Measurements from ENCODE around the gene LRP1B. TPM values are rescaled to one million over a fixed set of nuclear protein-coding genes. Genes with fewer than 3 reads are reported as not detected.

LRP1B gene
- total RNA-seq, 4 donors from 2014 or later, result 0.42 to 0.71 (median 0.65) TPM

DNA sequence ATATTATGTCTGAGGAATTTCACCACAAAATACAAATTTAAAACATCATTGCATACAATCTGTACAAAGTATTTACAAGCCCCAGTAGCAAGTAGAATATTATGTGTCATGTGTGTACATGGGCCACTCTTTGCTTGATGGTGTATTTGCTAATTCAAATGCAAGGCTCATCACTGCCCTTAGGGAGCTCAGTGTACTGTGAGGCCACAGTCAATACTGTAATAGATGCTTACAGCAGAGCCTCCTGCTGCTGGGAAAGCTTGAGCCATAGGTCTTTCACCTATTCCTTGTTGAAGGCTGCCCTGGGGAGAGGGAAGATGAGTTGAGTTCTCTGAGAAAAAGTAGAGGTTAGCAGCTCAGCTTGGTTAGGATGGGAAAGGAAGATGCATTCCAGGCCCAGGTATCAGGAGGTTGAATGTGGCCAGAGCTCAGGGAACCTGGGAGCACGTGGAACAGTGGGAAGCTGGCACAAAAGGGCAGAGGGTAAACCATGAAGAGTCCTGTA is 189.6 kb downstream of the LRP1B start:
- WGBS, result 87% methylated on average over 1 of the region's 1 CpG
- Histone ChIP-seq H3K4me1 (no peaks in the 10 kb centered on the region), H3K4me3 (no peak overlapping the region), H3K27ac (replicated peaks in 1 of 4) (no peak overlapping the region), H3K27me3 (no peaks in the 10 kb centered on the region), H3K36me3 (no peaks in the 10 kb centered on the region), H3K9me3 (peaks cover 0 to 6% (median 0%) of the 10 kb centered on the region in 4 donors)
- TF ChIP-seq EP300 (IDR thresholded peaks at IDR 0.05) (no peak), POLR2A (IDR thresholded peaks at IDR 0.05; ENCODE audit: low read depth) (no peak), POLR2AphosphoS5 (IDR thresholded peaks at IDR 0.05) (no peak)
- TF ChIP-seq, protein P1, sequence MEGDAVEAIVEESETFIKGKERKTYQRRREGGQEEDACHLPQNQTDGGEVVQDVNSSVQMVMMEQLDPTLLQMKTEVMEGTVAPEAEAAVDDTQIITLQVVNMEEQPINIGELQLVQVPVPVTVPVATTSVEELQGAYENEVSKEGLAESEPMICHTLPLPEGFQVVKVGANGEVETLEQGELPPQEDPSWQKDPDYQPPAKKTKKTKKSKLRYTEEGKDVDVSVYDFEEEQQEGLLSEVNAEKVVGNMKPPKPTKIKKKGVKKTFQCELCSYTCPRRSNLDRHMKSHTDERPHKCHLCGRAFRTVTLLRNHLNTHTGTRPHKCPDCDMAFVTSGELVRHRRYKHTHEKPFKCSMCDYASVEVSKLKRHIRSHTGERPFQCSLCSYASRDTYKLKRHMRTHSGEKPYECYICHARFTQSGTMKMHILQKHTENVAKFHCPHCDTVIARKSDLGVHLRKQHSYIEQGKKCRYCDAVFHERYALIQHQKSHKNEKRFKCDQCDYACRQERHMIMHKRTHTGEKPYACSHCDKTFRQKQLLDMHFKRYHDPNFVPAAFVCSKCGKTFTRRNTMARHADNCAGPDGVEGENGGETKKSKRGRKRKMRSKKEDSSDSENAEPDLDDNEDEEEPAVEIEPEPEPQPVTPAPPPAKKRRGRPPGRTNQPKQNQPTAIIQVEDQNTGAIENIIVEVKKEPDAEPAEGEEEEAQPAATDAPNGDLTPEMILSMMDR (IDR thresholded peaks at IDR 0.05), result no peak
- intact Hi-C loops (cut with DNase I), result no loop called here
- DNase-seq (ENCODE audit: extremely low spot score), result no peak

DNA sequence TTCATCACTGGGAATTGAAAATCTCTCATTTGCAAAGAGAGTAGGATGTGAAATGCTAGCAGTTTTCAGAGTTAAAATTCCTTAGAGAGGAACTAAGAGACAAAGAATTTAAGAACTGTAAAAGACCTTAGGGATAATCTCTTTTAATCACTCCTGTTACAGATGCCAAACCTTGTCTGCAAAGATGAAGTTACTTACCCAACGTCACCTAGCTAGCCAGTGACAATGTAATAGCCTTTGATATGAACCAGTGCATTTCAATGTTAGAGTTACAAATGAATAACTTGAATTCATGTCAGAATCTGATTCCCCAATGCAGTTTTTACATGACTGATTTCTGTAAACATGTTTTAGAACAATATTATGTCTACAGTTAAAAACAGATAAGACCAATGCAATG is 190.1 kb downstream of the LRP1B start:
- DNase-seq (ENCODE audit: extremely low spot score), result no peak
- no peak for TF ChIP-seq POLR2A (IDR thresholded peaks at IDR 0.05; ENCODE audit: low read depth)
- TF ChIP-seq, protein P1 (IDR thresholded peaks at IDR 0.05), result no peak
- TF ChIP-seq POLR2AphosphoS5 (IDR thresholded peaks at IDR 0.05), result no peak
- no peak for TF ChIP-seq EP300 (IDR thresholded peaks at IDR 0.05)
- Histone ChIP-seq H3K36me3 (no peaks in the 10 kb centered on the region), H3K9me3 (peaks cover 0 to 6% (median 0%) of the 10 kb centered on the region in 4 donors), H3K27me3 (no peaks in the 10 kb centered on the region), H3K4me3 (no peak overlapping the region), H3K27ac (replicated peaks in 1 of 4) (no peak overlapping the region), H3K4me1 (no peaks in the 10 kb centered on the region)
- intact Hi-C loops (cut with DNase I), result no loop called here
- 29% methylated on average over 1 of the region's 1 CpG for WGBS

DNA sequence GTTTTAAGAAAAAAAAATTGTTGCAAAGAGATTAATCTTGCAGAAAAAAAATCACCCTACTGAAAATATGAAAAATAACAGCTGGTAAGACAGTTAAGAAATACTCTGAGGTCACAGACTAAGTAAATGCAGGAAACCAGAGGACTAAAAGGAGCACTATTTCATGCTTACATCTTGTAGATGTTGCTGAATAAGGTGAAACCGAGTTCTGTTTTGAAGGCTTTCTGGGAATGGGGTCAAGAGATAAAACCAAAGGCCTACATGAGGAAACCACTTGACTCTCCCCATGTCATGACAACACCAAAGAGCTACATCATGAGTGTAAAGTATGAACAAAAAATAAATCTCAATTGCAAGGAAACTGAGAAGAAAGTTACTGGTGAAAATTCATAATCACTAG is 197.6 kb downstream of the LRP1B start:
- H3K27ac ChIP-seq (replicated peaks in 1 of 4), result no peak overlapping the region
- H3K9me3 ChIP-seq, result peaks cover 0 to 6% (median 0%) of the 10 kb centered on the region in 4 donors
- H3K4me1 ChIP-seq, result no peaks in the 10 kb centered on the region
- H3K4me3 ChIP-seq, result no peak overlapping the region
- WGBS, result 73% methylated on average over 1 of the region's 1 CpG
- intact Hi-C loops (cut with DNase I), result no loop called here
- DNase-seq (ENCODE audit: extremely low spot score), result no peak
- H3K36me3 ChIP-seq, result no peaks in the 10 kb centered on the region
- TF ChIP-seq EP300 (IDR thresholded peaks at IDR 0.05), result no peak
- no peaks in the 10 kb centered on the region for H3K27me3 ChIP-seq

DNA sequence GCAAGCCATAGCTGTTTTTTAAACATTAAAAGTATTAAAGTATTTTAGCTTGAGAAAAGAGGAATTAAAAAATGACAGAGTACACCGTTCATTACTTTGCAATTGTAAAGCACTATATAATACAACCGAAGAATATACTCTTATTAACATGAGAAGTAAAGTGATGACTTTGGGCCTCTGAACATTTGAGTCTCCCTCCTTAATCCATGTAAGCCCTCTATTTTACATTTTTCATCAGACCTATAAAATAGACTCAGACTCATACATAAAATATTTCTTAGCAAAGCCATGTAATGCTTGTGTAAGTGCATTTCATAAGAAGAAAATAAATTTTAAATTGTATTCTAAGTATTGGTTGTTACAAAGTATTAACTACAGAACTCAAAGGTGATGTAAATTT is 198.6 kb downstream of the LRP1B start:
- TF ChIP-seq, protein P1 (IDR thresholded peaks at IDR 0.05), result no peak
- TF ChIP-seq POLR2A (IDR thresholded peaks at IDR 0.05; ENCODE audit: low read depth) (no peak), POLR2AphosphoS5 (IDR thresholded peaks at IDR 0.05) (no peak), EP300 (IDR thresholded peaks at IDR 0.05) (no peak)
- Histone ChIP-seq H3K4me1 (no peaks in the 10 kb centered on the region), H3K9me3 (no peaks in the 10 kb centered on the region), H3K4me3 (no peak overlapping the region), H3K36me3 (no peaks in the 10 kb centered on the region), H3K27ac (replicated peaks in 1 of 4) (no peak overlapping the region), H3K27me3 (no peaks in the 10 kb centered on the region)
- intact Hi-C loops (cut with DNase I), result no loop called here
- WGBS, result 83% methylated on average over 2 of the region's 2 CpGs
- DNase-seq (ENCODE audit: extremely low spot score), result no peak

DNA sequence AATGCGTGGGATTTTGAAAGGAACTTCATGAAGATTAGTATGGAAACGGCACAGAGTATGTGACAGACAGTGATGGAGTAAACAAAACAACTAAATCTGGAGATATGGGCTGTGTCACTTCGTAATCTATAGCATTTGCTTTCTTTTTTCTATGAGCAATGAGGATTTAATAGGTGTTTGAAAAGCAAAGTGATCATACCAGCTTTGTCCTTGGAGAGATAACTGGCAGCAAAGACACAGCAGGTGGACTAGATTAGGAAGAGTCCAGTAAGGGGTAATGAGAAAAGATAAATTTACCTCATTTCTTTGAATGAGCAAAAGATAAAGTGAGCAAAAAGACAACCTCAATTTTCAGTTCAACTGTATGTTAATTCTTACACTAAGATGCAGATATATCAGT is 199.0 kb downstream of the LRP1B start:
- no peak for DNase-seq (ENCODE audit: extremely low spot score)
- H3K9me3 ChIP-seq, result no peaks in the 10 kb centered on the region
- WGBS, result 72% methylated on average over 3 of the region's 3 CpGs
- no peak overlapping the region for H3K27ac ChIP-seq (replicated peaks in 1 of 4)
- no peaks in the 10 kb centered on the region for H3K36me3 ChIP-seq
- H3K27me3 ChIP-seq, result no peaks in the 10 kb centered on the region
- no peak overlapping the region for H3K4me3 ChIP-seq
- TF ChIP-seq POLR2A (IDR thresholded peaks at IDR 0.05; ENCODE audit: low read depth), result no peak
- TF ChIP-seq, protein P1 (IDR thresholded peaks at IDR 0.05), result no peak
- TF ChIP-seq EP300 (IDR thresholded peaks at IDR 0.05), result no peak
- TF ChIP-seq POLR2AphosphoS5 (IDR thresholded peaks at IDR 0.05), result no peak
- intact Hi-C loops (cut with DNase I), result no loop called here
- H3K4me1 ChIP-seq, result no peaks in the 10 kb centered on the region

Measured in esophagus muscularis mucosa (tissue), 4 donors.